RWPE1 (cell line): ENCODE measurements around the gene CHL1.

Experiments used
- CTCF ChIA-PET: fragments of 350-600 bp; sonication (Branson Sonifier 250); formaldehyde crosslinking; extraction: SDS; loops from one replicate; lab custom pipeline; 2021; lab: Yijun Ruan, JAX
- POLR2A ChIA-PET: fragments of 400-600 bp; formaldehyde crosslinking; extraction: SDS; loops from one replicate; lab custom pipeline; 2020; ENCODE audit warnings: antibody characterized with exemption; ENCODE audit not compliant: low non-redundant PET; lab: Yijun Ruan, JAX
- DNase-seq: peaks from one replicate; pipeline ENCODE4 v3.0.0; 2012; ENCODE audit warnings: low spot score
- H3K27ac ChIP-seq: fragments of 450-650 bp; 2 replicates; pipeline ENCODE4 v1.5.1; 2017
- CTCF ChIP-seq: fragments of 450-650 bp; conservative IDR thresholded peaks from 2 replicates; pipeline ENCODE4 v1.5.1; 2017; ENCODE audit warnings: low read depth, mild to moderate bottlenecking

CHL1 gene

GRCh38 chr3:173886-174285 lies 22.7 kb upstream of the CHL1 start:
- no peak for TF ChIP-seq CTCF
- DNase-seq = no peak
- H3K27ac ChIP-seq = no peak overlapping the region
- CTCF ChIA-PET = no interaction called here
- POLR2A ChIA-PET = no interaction called here

DNA sequence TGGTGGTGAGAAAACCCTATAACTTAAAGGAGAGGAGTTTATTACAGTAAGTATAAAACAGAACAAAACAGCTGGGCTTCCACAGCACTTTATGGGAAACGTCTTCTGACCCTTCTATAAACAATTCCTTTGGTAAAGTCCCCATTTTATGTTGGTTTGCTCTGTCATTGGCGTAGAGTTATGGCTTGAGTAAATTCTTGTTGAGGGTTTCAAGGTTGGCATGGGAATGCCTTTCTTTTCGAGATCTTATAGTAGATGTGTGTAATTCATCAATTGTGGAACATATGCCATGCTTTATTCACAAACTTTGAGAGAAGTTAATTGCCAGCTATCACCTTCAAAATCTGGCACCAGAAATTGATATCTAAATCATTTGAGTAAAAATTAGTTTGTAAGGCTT lies 11.6 kb upstream of the CHL1 start:
- no peak for TF ChIP-seq CTCF
- ChIA-PET POLR2A (no interaction called here), CTCF (no interaction called here)
- no peak for DNase-seq
- H3K27ac ChIP-seq = no peak overlapping the region

DNA sequence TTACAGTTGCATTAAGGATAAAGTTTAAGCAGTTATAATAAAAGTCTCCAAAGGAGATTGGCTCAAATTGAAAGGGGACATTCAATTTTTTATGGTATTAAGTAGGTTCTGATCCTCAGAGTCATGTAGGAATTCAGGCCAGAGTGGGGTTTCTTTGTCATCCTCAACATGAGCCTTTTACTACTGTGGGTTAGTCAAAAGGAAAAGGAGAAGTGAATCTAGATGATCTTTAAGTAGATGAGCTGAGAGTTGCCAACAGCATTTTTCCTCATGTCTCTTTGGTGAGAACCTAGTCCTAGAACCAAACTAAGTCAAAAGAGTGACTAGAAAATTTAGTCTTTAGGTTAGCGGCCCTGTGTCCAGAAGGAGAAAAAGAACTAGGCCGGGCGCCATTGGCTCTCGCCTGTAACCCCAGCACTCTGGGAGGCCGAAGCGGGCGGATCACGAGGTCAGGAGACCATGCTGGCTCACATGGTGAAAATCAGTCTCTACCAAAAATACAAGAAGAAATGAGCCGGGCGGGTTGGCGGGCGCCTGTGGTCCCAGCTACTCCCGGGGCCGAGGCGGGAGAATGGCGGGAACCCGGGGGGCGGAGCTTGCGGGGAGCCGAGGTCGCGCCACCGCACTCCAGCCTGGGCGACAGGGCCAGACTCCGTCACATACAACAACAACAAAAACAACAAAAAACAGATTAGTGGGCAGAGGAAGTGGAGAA lies 4.2 kb upstream of the CHL1 start:
- DNase-seq = no peak
- no peak for TF ChIP-seq CTCF
- ChIA-PET CTCF (interaction anchor here (0.7 kb wide), 1 partner anchor 45 kb away, joined by 6 read pairs; no protein-coding TSS in a partner anchor), POLR2A (no interaction called here)
- H3K27ac ChIP-seq = no peak overlapping the region

DNA sequence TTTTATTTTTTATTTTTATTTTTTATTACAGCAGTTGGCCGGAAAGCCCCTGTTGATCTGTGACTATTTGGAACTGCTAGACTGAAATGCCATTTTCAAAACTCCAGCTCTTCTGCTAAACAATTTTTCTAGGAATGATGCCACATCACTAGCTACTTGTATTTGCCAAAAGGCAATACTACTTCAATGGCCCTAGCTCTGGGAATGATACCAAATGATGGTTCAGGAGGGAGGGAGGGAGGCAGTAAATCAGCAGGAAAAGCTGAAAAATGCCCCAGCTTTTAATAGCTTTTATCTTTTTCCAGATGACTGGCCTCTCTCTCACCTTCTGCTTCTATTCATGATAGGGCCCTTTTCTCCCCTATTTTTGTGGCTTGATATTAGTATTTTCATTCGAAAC lies 2.6 kb upstream of the CHL1 start:
- CTCF ChIA-PET = no interaction called here
- POLR2A ChIA-PET = no interaction called here
- DNase-seq = no peak
- H3K27ac ChIP-seq = no peak overlapping the region
- no peak for TF ChIP-seq CTCF

DNA sequence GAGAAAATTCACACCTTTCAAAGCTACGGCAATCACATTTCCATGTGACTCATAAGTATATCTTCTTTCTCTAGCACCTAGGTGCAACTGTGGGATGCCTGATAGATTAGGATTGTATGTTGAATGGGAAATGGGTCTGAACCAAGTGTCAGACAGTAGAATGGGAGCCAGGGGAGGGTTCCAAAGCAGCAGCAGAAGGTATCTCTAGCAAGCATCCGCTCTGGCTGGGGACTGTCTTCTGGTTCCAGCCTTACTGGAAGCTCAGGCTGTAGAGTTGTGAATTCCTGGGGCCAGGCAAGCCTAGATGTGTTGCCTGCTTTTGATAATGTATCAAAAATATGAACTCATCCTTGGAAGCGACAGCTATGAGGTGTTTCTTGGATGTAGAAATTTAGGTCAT lies 2.1 kb upstream of the CHL1 start:
- DNase-seq = no peak
- CTCF ChIA-PET = no interaction called here
- POLR2A ChIA-PET = no interaction called here
- H3K27ac ChIP-seq = no peak overlapping the region
- no peak for TF ChIP-seq CTCF

DNA sequence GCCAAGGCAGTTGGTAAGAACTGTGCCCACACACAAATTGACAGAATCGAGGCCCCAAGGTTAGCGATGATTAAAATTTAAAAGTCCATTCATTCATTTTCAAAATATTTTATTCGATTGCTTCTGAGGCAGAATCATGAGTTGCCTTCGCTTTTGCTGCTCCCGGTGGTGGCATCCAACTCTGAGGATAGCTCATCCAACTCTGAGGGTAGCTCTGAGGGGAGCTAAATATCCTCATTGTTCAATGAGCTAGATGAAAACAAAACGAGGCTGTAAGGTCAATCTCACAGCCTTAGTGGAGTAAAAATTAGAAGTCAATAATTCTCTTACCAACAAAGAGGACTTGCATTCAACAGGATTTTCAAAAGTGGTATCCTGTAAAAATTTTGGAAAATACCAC lies 897 bp upstream of the CHL1 start:
- no peak for DNase-seq
- CTCF ChIA-PET = no interaction called here
- POLR2A ChIA-PET = no interaction called here
- no peak overlapping the region for H3K27ac ChIP-seq
- no peak for TF ChIP-seq CTCF
